VCaP (cell line): ENCODE data around the gene CD37.
"Not testable (repeated sequence)": the region's sequence is repeated elsewhere in the genome, so short reads cannot be mapped to it uniquely, and the experiment has no call there.

Source experiments
- H3K27ac ChIP-seq: fragments of 450-650 bp; 2 replicates; pipeline ENCODE4 v1.5.1; 2017
- CTCF ChIP-seq: fragments of 450-650 bp; conservative IDR thresholded peaks from 2 replicates; pipeline ENCODE4 v1.5.1; 2017; ENCODE audit warnings: mild to moderate bottlenecking, moderate library complexity

The CD37 gene

DNA sequence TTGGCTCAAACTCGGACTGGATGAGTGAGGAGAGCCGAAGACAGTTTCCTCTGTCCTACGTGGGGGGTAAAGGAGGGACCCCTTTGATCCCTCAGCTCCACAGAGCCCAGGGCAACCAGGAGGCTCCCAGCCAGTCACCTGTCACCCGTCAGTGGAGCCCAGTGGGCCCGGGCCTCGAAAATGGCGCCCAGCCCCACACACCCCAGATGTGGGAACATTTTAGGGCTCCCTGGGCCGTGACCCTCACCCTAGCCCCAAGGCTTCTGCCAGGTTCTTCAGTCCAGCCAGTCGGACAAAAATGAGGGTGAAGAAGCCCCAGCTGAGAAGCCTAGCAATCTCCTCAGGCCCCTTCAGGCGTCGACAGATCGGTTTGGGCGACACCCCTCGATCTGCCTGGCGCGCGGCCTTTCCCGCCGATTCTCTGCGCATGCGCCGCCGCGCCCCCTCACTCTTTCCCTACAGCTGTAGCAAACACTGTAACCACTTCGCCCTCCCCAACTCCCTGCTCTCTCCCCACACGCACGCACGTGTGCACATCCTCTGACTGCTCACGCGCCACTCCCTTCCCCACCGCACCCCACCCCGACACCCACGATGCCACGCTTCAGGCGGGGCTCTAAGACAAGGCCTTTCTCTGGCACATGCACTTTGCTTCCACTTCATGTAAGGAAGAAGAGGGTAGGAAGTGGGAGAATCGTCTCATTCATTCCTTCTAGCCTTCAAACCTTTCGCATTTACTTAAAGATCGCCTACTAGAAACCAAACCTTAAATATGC lies 10.2 kb upstream of the CD37 start, which contains the start of gene SLC6A16:
TSS of gene SLC6A16 (minus strand) at position 391 of the 776 bp plus-strand sequence. CDS start 13,844 bp downstream, outside the sequence.
- H3K27ac ChIP-seq: no peak within 1 kb of the TSS
- no peak for TF ChIP-seq CTCF

GRCh38 chr19:49325756-49326155 lies 9.4 kb upstream of the CD37 start:
- H3K27ac ChIP-seq: not testable (repeated sequence)

DNA sequence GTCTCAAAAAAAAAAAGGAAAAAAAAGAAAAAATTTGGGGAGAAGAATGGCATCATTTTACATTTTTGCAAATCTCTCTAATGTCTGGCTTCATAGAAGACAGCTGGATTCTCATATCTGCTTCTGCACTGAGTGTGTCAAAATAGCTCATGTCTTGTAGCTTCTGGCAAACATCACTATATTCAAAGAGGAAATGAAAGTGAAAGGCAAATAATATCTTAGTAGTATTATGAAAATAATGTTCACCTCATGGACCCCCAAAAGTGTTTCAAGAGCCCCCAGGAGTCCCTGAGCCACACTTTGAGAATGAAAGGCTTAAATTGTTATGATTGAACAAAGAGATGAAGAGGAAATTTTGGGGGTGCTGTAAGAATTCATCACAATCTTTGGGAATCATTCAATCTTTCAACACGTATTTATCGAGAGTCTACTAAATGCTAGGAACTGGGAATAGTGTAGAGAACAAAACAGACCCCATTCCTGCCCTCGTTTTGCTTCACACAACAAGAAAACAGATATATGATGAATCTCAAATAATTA lies 9.0 kb upstream of the CD37 start:
- H3K27ac ChIP-seq: no peak overlapping the region

GRCh38 chr19:49327878-49328544 lies 7.2 kb upstream of the CD37 start:
- peak; percentile 86 for TF ChIP-seq CTCF
- H3K27ac ChIP-seq: no peak overlapping the region

More for the DNA sequence above, 9.0 kb upstream of the CD37 start:
- no peak for TF ChIP-seq CTCF

- no peak for TF ChIP-seq CTCF
- H3K27ac ChIP-seq: no peak overlapping the region
Observed at GRCh38 chr19:49328741-49329140, 6.5 kb upstream of the CD37 start.

DNA sequence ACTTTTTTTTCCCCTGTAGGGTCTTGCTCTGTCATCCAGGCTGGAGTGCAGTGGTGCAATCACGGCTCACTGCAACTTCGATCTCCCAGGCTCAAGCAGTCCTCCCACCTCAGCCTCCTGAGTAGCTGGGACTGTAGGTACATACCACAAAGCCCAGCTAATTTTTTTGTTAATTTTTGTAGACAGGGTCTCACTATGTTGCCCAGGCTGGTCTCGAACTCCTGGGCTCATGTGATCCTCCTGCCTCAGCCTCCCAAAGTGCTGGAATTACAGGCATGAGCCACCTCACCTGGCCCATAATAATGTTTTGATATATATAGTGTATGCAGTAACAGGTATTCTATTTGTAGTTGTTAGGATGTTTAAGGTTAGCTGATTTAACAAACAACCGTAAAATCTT lies 4.0 kb upstream of the CD37 start:
- H3K27ac ChIP-seq: not testable (repeated sequence)

- no peak for TF ChIP-seq CTCF
- no peak overlapping the region for H3K27ac ChIP-seq
Observed at GRCh38 chr19:49331616-49332055, 3.6 kb upstream of the CD37 start.

DNA sequence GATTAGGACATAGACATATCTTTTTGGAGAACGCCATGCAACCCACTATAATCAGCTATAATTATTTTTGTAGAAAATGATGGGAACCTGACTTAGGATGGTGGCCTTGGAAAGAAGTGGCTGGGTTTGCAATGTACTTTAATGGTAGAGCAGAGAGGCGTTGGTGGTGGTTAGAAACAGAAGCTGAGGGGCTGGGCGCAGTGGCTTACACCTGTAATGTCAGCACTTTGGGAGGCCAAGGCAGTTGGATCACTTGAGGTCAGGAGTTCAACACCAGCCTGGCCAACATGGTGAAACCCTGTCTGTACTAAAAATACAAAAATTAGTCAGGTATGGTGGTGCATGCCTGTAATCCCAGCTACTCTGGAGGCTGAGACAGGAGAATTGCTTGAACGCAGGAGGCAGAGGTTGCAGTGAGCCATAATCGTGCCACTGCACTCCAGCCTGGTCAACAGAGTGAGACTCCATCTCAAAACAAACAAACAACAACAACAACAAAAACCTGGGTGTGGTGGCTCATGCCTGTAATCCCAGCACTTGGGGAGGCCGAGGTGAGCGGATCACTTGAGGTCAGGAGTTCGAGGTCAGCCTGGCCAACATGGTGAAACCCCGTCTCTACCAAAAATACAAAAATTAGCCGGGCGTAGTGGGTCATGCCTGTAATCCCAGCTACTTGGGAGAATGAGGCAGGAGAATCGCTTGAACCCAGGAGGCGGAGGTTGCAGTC lies 2.4 kb upstream of the CD37 start:
- H3K27ac ChIP-seq: not testable (repeated sequence)

DNA sequence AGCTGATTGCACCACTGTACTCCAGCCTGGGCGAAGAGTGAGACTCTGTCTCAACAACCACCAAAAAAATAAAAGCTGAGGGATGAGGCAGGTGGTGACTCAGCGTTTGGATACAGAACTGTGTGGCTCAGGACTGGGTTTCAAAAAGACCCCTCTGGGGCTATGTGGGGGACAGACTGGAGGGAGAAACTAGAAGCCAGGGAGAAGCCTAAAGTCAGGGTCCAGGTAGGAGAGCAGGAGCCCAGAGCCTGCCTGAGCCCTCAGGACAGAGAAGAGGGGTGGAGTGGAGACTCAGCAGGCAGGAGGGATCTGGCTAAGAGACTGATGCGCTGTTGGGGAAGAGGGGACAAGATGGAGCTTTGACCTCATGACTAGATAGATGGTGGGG lies 1.8 kb upstream of the CD37 start:
- no peak overlapping the region for H3K27ac ChIP-seq
- no peak for TF ChIP-seq CTCF
